ENCODE measurements around the gene MAP3K19.
A peak's percentile ranks its signal among the peaks of the same experiment; 100 is the strongest.

The MAP3K19 gene

GRCh38 chr2:134949981-134950708, 97.1 kb downstream of the MAP3K19 start:
- no peak for DNase-seq (ENCODE audit: insufficient read length, low spot score)
- no peak for TF ChIP-seq POLR2A (IDR thresholded peaks at IDR 0.05; ENCODE audit: low read depth, low read length)
- FAIRE-seq, result peak; percentile 20

GRCh38 chr2:134946073-134946472, 101.2 kb downstream of the MAP3K19 start:
- FAIRE-seq (no peak), DNase-seq (ENCODE audit: insufficient read length, low spot score) (no peak)
- no peak for TF ChIP-seq POLR2A (IDR thresholded peaks at IDR 0.05; ENCODE audit: low read depth, low read length)

GRCh38 chr2:134944975-134945374, 102.3 kb downstream of the MAP3K19 start:
- FAIRE-seq, result no peak
- DNase-seq (ENCODE audit: insufficient read length, low spot score), result no peak
- TF ChIP-seq POLR2A (IDR thresholded peaks at IDR 0.05; ENCODE audit: low read depth, low read length), result no peak

- DNase-seq (ENCODE audit: insufficient read length, low spot score), result no peak
- no peak for FAIRE-seq
- no peak for TF ChIP-seq POLR2A (IDR thresholded peaks at IDR 0.05; ENCODE audit: low read depth, low read length)
These were observed 103.7 kb downstream of the MAP3K19 start for GRCh38 chr2:134943540-134943939.

- no peak for DNase-seq (ENCODE audit: insufficient read length, low spot score)
- FAIRE-seq, result no peak
- TF ChIP-seq POLR2A (IDR thresholded peaks at IDR 0.05; ENCODE audit: low read depth, low read length), result no peak
These were observed 110.6 kb downstream of the MAP3K19 start for GRCh38 chr2:134936691-134937090.

- FAIRE-seq (peak; percentile 61), DNase-seq (ENCODE audit: insufficient read length, low spot score) (no peak)
- no peak for TF ChIP-seq POLR2A (IDR thresholded peaks at IDR 0.05; ENCODE audit: low read depth, low read length)
These were observed 112.6 kb downstream of the MAP3K19 start for GRCh38 chr2:134934641-134935040.

GRCh38 chr2:134934150-134934549, 113.1 kb downstream of the MAP3K19 start:
- no peak for DNase-seq (ENCODE audit: insufficient read length, low spot score)
- peak; percentile 52 for FAIRE-seq
- no peak for TF ChIP-seq POLR2A (IDR thresholded peaks at IDR 0.05; ENCODE audit: low read depth, low read length)

- TF ChIP-seq POLR2A (IDR thresholded peaks at IDR 0.05; ENCODE audit: low read depth, low read length), result no peak
- DNase-seq (ENCODE audit: insufficient read length, low spot score) (no peak), FAIRE-seq (no peak)
These were observed 113.5 kb downstream of the MAP3K19 start for GRCh38 chr2:134933732-134934131.

- FAIRE-seq (no peak), DNase-seq (ENCODE audit: insufficient read length, low spot score) (no peak)
- TF ChIP-seq POLR2A (IDR thresholded peaks at IDR 0.05; ENCODE audit: low read depth, low read length), result no peak
These were observed 114.3 kb downstream of the MAP3K19 start for GRCh38 chr2:134932864-134933526.

- FAIRE-seq, result peak; percentile 33
- TF ChIP-seq POLR2A (IDR thresholded peaks at IDR 0.05; ENCODE audit: low read depth, low read length), result no peak
- no peak for DNase-seq (ENCODE audit: insufficient read length, low spot score)
These were observed 120.1 kb downstream of the MAP3K19 start for GRCh38 chr2:134927195-134927594.

GRCh38 chr2:134926231-134926931, 120.9 kb downstream of the MAP3K19 start:
- no peak for TF ChIP-seq POLR2A (IDR thresholded peaks at IDR 0.05; ENCODE audit: low read depth, low read length)
- FAIRE-seq, result peak; percentile 73
- no peak for DNase-seq (ENCODE audit: insufficient read length, low spot score)

- no peak for DNase-seq (ENCODE audit: insufficient read length, low spot score)
- FAIRE-seq, result no peak
- no peak for TF ChIP-seq POLR2A (IDR thresholded peaks at IDR 0.05; ENCODE audit: low read depth, low read length)
These were observed 122.3 kb downstream of the MAP3K19 start for GRCh38 chr2:134924912-134925311.

- FAIRE-seq (peak; percentile 77), DNase-seq (ENCODE audit: insufficient read length, low spot score) (no peak)
- TF ChIP-seq POLR2A (IDR thresholded peaks at IDR 0.05; ENCODE audit: low read depth, low read length), result no peak
These were observed 127.7 kb downstream of the MAP3K19 start for GRCh38 chr2:134919341-134920210.
